ENCODE measurements around the gene ART5.
"Not testable (repeated sequence)": the region's sequence is repeated elsewhere in the genome, so short reads cannot be mapped to it uniquely, and the experiment has no call there.

Gene ART5

DNA sequence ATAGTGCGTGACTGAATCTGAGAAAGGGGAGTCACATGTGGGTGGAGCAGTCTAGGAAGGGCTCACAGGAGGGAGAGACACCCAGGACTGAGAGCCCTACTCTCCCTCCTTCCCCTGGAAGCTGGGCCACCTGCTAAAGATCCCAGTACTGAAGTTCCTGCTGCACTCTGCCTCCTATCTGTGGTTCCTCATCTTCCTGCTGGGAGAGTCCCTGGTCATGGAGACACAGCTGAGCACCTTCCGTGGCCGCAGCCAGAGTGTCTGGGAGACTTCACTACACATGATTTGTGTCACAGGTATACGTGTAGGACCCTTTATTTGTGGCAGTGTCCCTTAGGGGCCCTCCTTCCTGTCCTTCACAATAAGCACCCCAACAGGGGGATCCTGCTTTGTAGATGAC lies 19.3 kb downstream of the ART5 start:
- no peak for DNase-seq (ENCODE audit: low spot score)

DNA sequence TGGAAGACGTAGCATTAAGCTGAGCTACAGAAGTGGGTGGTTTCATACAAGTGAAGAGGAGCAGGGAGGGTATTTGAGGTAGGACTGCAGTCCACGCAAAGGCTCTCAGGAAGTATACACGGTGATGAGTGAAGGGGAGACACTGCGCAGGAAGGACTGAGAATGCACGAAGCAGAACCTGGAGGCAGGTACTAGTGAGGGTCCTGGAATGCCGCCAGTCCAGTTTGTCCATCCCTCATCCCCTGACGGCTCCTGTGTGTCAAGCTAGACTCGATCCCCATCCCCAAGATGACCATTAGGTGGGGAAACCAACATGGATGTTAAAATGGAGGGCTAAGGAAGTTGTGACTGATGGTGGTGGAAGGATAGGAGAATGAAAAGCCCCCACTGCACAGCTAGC lies 23.8 kb downstream of the ART5 start:
- DNase-seq (ENCODE audit: low spot score): no peak

DNA sequence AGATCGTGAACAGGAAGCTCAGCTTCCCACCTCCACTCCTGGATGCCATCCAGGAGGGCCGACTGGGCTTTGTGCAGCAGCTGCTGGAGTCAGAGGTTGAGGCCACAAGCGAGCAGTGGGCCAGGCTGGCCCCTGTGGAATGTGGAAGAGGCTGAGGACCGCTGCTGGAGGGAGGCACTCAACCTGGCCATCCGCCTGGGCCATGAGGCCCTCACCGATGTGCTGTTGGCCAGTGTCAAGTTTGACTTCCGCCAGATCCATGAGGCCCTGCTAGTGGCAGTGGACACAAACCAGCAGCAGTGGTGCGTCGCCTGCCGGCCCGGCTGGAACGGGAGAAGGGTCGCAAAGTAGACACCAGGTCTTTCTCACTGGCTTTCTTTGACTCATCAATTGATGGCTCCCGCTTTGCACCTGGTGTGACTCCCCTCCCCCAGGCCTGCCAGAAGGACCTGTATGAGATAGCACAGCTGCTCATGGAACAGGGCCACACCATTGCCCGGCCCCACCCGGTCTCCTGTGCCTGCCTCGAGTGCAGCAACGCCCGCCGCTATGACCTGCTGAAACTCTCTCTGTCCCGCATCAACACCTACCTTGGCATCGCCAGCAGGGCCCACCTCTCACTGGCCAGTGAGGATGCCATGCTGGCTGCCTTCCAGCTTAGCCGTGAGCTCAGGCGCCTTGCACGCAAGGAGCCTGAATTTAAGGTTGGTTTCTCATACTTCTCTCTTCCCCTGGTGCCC lies 24.9 kb downstream of the ART5 start:
- DNase-seq (ENCODE audit: low spot score): no peak

DNA sequence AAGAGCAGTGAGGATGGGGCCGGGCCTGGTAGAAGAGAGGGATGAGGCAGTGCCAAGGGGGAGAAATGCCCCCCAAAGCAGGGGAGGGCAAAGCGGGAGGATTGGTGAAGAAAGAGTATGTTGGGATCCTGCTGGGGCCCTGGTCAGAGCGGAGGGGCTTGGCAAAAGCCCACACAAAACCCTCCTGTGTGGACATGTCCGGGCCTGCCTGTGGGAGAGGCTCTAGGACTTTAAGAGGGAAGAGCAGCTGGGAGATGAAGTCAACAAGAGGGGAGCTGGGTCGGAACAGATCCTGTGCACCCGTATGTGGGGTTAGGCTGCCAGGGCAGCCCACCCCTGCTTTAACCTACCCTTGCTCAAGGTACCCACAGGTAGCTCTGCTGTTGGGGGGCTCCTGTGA lies 25.8 kb downstream of the ART5 start:
- no peak for DNase-seq (ENCODE audit: low spot score)

DNA sequence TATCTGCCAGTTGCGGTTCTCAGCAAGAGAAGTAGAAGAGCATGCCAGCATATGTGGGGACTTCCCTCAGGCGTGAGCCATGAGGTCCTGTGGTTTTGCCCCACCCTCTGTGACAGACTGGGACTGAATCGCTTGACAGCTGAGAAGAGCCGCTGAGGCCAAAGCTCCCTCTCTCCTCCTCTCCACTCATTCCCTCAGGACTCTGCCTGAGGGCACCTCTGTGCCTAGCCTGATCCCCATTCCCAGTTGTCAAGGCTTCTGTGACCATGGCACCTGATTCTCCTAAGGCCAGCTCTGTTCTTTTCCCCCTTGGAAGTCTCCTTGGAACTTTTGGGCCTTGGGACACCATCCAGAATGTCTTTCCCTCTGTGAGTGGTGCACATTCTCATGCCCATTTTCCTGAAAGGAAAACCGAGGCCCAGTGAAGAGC lies 27.0 kb downstream of the ART5 start:
- DNase-seq (ENCODE audit: low spot score): no peak

DNA sequence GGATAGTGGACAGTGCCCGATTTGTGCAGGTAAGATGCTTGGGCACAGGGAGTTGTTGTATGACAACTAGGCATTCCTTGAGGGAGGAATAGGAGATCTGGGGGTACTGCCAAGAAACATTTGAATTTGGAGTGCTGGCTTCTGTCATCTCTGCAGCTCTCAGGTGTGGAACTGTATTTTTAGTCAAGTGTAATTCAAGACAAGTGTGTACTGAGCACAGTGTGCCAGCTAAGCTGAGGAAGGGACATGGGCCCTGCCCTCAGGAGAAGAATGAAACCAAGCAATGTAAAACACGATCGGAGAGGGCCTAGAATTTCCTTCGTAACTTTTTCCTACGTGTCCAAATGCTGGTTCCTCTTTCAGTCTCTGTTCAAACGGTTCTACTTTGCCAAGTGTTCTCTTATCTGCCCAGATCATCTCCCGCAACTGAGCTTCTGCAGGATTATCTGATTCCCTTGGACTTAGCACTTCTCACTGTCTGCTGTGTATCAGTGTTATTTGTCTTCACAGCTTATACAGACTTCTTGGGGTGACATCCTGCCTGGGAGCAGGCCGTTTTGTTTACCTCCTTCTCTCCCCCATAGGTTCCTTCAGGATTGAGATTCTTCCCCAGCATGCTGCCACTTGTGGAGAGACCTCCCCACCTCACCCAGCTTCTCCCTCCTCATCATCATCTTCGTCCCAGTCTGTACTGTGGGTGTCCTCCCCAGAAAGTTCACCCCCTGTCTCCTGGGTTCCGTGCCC lies 27.6 kb downstream of the ART5 start:
- DNase-seq (ENCODE audit: low spot score): no peak

DNA sequence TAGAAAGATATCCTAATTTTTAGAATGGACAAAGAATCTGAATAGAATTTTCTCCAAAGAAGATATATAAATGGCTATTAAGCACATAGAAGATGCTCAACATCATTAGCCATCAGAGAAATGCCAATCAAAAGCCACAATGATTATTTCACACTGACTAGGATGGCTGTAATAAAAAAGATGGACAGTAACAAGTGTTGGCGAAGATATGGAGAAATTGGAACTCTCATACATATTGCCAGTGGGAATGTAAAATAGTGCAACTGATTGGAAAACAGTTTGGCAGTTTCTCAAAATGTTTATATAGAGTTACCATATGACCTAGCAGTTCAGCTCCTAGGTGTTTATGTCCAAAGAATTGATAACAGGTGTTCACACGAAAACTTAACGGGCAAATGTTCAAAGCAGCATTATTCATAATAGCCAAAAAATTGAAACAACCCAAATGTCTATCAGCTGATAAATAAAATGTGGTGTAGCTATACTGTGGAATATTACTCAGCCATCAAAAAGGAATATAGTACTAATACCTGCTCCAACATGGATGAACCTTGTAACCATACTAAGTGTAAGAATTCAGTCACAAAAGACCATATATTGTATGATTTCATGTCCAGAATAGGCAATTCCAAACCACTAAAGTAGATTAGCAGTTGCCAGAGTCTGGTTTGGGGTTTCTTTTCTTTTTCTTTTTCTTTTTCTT lies 29.7 kb downstream of the ART5 start:
- DNase-seq (ENCODE audit: low spot score): no peak

DNA sequence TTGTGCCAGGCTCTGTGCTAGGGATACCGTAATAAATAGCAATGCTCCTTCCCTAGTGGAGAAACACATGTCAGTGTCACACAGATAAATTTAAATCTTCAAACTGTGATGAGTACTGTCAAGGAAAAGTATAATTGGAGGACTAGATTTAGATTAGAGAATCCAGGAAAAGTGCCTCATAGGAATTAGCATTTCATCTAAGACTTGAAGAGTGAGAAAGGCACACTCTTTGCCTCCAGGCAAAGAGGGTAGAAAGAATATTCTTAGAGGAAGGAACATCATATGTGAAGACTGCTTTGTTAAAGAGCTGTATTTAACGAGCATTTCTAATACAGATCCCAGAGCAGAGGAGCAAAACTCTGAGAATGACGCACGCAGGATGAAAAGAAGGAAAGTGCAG lies 30.9 kb downstream of the ART5 start:
- DNase-seq (ENCODE audit: low spot score): no peak

DNA sequence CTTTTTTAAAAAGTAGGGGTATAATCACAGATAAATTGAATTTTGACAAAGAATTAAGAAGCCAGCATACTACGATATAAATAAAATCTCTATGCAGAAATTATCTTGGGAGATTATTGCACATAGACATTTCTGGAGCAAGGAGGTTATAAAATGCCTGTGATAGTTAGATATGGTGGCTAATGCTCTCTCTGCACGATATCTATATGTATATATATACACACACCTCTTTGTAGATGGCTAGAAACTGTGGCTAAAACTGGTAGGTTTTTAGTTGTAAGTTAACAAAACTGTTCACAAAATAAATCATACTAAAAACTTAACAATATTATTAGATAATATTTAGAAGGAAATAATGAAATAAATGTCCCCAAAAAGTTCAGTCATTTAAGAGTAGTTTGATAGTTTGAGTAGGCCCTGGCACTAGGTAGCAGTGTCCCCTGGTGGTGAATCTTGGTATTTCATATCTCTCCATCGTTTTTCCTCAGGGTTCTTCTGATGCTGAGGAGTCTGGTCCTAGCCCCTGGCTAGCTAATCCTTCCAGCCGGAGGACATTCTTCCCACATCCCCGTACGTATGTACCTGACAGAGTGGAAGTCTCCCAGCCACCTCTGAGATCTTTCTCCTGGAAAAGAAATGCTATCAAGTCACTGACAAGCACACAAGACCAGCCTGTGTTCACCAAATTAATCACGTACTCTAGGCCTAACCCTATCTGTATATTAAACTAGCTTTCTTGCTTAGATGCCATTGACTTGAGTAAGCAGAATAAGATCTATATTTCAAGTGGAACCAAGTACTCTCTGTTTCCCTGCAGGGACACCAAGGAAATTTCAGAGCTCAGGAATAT lies 32.2 kb downstream of the ART5 start:
- peak; percentile 21 for DNase-seq (ENCODE audit: low spot score)

DNA sequence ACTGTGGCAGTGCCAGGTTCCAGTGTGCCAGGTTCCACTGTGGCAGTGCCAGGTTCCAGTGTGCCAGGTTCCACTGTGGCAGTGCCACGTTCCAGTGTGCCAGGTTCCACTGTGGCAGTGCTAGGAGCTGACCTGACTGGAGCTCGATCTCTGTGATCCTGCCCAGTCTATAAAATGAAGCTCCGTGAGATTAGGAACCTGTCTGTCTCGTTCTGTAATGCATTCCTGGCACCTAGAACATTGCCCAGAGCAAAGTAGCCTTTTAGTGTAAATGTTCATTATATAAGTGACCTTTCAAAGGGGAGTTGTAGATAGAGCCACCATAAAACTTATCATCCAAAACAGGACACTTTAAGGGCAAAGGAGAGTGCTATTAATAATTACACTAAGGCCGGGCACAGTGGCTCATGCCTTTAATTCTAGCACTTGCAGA lies 36.0 kb downstream of the ART5 start:
- DNase-seq (ENCODE audit: low spot score): no peak

DNA sequence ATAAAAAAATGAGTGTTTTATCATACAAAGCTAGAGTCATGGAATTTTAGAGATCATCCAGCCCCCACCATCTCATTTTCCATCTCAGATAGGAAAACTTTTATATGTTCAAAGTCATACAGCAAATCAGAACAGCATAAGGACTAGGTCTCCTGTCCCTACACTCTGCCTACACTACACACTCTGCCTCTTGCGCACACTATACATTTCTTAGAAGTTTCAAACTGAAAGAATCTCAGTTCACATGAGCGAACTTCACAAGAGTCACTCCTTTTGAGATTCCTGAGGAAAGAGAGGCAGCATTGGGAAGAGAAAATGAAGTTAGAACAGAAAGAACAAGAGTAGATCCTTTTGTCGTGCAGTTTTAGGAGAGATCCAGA lies 36.5 kb downstream of the ART5 start:
- DNase-seq (ENCODE audit: low spot score): no peak

DNA sequence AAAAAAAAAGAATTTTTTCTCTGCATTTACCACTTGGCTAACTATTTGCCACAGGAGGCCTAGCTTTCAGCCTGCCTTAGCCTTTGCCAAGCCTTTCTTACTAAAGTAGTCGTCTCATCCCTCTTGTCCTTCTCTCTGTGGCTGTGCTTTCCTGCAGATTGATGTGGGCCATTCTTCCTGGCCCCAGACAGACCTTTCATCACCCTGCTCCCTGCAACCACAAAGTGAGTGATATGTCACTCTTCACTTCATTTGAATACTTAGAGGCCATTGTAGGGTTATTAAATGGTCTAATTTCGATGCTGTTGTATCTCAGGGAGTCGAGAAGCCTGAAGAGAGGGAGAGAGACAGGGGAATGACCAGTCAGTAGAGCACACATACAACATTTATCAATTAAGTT lies 37.6 kb downstream of the ART5 start:
- no peak for DNase-seq (ENCODE audit: low spot score)

DNA sequence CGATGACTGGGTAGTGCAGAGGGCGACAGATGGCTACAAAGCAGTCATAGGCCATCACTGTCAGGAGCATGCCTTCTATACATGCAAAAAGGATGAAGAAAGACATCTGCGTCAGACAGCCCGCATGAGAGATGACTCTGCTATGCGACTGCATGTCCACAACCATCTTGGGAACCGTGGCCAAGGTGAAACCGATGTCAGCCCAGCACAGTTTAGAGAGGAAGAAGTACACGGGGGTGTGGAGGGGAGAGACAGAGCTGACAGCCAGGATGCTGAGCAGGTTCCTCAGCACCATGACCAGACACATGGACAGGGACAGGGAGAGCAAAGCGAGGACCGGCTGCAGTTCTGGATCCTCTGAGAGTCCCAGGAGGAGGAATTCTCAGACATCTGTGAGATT lies 41.6 kb downstream of the ART5 start:
- DNase-seq (ENCODE audit: low spot score): not testable (repeated sequence)

DNA sequence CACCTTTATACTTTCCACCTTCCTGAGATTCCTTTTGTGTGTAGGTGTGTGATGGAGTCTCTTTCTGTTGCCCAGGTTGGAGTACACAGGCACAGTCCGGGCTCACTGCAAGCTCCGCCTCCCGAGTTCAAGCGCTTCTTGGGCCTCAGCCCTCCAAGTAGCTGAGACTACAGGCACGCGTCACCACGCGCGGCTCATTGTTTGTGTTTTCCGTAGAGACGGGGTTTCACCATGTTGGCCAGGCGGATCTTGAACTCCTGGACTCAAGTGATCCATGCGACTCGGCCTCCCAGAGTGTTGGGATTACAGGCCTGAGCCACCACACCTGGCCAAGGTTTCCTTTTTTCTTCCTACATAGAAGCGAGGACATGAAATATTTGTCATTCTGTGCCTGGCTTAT lies 44.0 kb downstream of the ART5 start:
- not testable (repeated sequence) for DNase-seq (ENCODE audit: low spot score)

DNA sequence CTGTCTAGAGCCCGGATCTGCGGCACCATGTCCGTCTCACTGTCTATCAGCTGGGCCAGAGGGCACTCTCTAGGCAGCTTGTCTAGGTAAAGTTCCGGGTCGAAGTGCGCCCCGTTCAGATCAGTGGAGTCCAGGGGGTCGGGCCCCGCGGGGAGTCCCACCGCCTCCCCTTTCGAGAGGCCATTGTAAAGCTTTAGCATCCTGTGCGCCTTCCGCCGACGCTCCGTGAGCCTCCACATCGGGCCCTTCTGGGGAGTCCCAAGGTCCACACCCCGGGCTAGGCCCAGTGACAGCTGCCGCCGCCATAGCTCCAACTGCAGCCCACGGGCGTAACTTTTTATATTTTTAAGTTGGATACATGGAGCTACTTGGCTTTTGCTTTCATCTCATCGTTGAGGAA lies 50.5 kb downstream of the ART5 start:
- not testable (repeated sequence) for DNase-seq (ENCODE audit: low spot score)

DNA sequence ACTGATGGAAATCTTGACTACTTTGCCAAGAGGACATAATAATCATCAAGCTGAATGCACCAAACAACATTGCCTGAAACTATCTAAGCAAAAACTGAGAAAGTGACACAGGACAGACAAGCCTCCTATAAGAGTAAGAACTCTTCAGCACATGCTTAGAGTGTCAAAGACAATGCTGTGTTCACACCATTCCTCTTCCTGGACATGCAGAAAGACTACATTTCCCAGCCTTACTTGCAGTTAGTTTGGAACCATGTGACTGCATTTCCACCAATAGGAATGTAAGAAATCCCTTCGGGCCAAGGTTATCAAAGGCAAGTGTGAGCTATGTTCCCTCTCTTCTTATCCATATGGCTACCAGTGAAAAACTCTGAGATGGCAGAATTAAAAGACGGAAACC lies 51.6 kb downstream of the ART5 start:
- DNase-seq (ENCODE audit: low spot score): not testable (repeated sequence)

DNA sequence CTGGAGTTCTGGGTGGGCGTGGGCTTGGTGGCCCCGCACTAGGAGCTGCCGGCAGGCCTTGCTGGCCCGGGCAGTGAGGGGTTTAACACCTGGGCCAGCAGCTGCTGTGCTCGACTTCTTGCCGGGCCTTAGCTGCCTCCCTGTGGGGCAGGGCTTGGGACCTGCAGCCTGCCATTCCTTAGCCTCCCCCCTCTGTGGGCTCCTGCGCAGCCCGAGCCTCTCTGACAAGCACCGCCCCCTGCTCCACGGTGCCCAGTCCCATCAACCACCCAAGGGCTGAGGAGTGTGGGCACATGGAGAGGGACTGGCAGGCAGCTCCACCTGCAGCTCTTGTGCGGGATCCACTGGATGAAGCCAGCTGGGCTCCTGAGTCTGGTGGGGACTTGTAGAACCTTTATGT lies 53.0 kb downstream of the ART5 start:
- not testable (repeated sequence) for DNase-seq (ENCODE audit: low spot score)
